Mammary epithelial cell (primary cell): Measurements from ENCODE around the gene PAPPA2.

ENCODE experiments used
- EZH2 ChIP-seq: IDR thresholded peaks from 2 replicates; pipeline ENCODE4 v1.6.1; 2012; ENCODE audit warnings: low read length, inconsistent platforms, borderline replicate concordance
- TF ChIP-seq, protein P1 (sequence below), 2 donors: IDR thresholded peaks in 1 of 2; conservative IDR thresholded peaks in 1 of 2; 2 replicates each; pipeline ENCODE4 v1.5.1; 2011 to 2012; ENCODE audit warnings: inconsistent platforms in 2 of 2, low read length in 2 of 2, mild to moderate bottlenecking in 2 of 2, control low read depth in 1 of 2, low read depth in 1 of 2; ENCODE audit not compliant: insufficient read depth in 1 of 2; ENCODE audit errors: extremely low read depth in 1 of 2

DNA sequence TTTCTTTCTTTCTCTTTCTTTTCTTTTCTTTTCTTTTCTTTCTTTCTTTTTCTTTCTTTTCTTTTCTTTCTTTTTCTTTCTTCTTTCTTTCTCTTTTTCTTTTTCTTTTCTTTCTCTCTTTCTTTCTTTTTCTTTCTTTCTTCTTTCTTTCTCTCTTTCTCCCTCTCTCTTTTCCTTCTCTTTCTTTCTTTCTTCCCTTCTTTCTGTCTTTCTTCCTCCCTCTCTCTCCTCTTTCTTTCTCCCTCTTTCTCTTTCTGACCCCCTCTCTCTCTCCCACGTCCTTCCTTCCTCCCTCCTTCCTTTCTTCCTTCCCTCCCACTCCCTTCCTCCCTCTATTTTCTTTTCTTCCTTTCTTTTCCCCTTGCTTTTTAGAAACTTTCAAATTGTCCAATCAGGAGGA is 333.6 kb downstream of the PAPPA2 start:
- TF ChIP-seq, protein P1, sequence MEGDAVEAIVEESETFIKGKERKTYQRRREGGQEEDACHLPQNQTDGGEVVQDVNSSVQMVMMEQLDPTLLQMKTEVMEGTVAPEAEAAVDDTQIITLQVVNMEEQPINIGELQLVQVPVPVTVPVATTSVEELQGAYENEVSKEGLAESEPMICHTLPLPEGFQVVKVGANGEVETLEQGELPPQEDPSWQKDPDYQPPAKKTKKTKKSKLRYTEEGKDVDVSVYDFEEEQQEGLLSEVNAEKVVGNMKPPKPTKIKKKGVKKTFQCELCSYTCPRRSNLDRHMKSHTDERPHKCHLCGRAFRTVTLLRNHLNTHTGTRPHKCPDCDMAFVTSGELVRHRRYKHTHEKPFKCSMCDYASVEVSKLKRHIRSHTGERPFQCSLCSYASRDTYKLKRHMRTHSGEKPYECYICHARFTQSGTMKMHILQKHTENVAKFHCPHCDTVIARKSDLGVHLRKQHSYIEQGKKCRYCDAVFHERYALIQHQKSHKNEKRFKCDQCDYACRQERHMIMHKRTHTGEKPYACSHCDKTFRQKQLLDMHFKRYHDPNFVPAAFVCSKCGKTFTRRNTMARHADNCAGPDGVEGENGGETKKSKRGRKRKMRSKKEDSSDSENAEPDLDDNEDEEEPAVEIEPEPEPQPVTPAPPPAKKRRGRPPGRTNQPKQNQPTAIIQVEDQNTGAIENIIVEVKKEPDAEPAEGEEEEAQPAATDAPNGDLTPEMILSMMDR (conservative IDR thresholded peaks at IDR 0.05 in 1 of 2, IDR thresholded peaks at IDR 0.05 in 1 of 2; ENCODE audit: extremely low read depth in 1 of 2, insufficient read depth in 1 of 2, low read depth in 1 of 2, low read length in 2 of 2), result no peak
- TF ChIP-seq EZH2, result no peak
